C4-2B (cell line): ENCODE data around the gene TUBGCP3.

Experiments used
- CTCF ChIP-seq: fragments of 450-650 bp; conservative IDR thresholded peaks from 2 replicates; pipeline ENCODE4 v1.5.1; 2017; ENCODE audit warnings: mild to moderate bottlenecking
- ZFX ChIP-seq: fragments of 450-650 bp; IDR thresholded peaks from 2 replicates; pipeline ENCODE4 v1.6.1; 2017

- no peak for TF ChIP-seq CTCF
- TF ChIP-seq ZFX, result no peak
Measured at GRCh38 chr13:112456138-112457056, 131.6 kb downstream of the TUBGCP3 start.
